Astrocyte (in vitro differentiated cells and primary cell): ENCODE measurements around the gene LDB3. TPM values are rescaled to one million over a fixed set of nuclear protein-coding genes. Genes with fewer than 3 reads are reported as not detected.

Experiments
- DNase-seq: peaks from one replicate; pipeline ENCODE4 v3.0.0-alpha.2; 2010; ENCODE audit warnings: low read depth
- FAIRE-seq: peaks from 2 replicates; lab custom pipeline; 2011; peaks lifted over from hg19 to GRCh38; lab: Jason Lieb, UNC
- H2AFZ ChIP-seq: 2 replicates; pipeline ENCODE4 v1.6.0; 2012; ENCODE audit warnings: low read depth, low read length, inconsistent platforms
- H3K27ac ChIP-seq: 2 replicates; pipeline ENCODE4 v1.5.1; 2011; ENCODE audit warnings: low read depth, low read length, inconsistent platforms
- H3K27me3 ChIP-seq: 2 replicates; pipeline ENCODE4 v1.6.0; 2011; ENCODE audit warnings: low read length, inconsistent platforms; ENCODE audit not compliant: insufficient read depth
- H3K36me3 ChIP-seq: 2 replicates; pipeline ENCODE4 v1.5.1; 2011; ENCODE audit warnings: low read length, inconsistent platforms; ENCODE audit not compliant: insufficient read depth
- H3K4me1 ChIP-seq: 2 replicates; pipeline ENCODE4 v1.5.1; 2011; ENCODE audit warnings: low read length, inconsistent platforms; ENCODE audit not compliant: insufficient read depth
- H3K4me2 ChIP-seq: 2 replicates; pipeline ENCODE4 v1.6.0; 2012; ENCODE audit warnings: low read length, inconsistent platforms
- H3K4me3 ChIP-seq: 2 replicates; pipeline ENCODE4 v1.5.1; 2011; ENCODE audit warnings: low read depth, mild to moderate bottlenecking, low read length, inconsistent platforms; ENCODE audit not compliant: insufficient read depth
- H3K79me2 ChIP-seq: 2 replicates; pipeline ENCODE4 v1.6.0; 2012; ENCODE audit warnings: mild to moderate bottlenecking, low read length, inconsistent platforms; ENCODE audit not compliant: insufficient read depth
- H3K9ac ChIP-seq: 2 replicates; pipeline ENCODE4 v1.6.0; 2012; ENCODE audit warnings: mild to moderate bottlenecking, low read length, inconsistent platforms
- H3K9me3 ChIP-seq: 2 replicates; pipeline ENCODE4 v1.5.1; 2012; ENCODE audit warnings: low read depth, mild to moderate bottlenecking, low read length, inconsistent platforms; ENCODE audit not compliant: insufficient read depth
- H4K20me1 ChIP-seq: 2 replicates; pipeline ENCODE4 v1.6.0; 2012; ENCODE audit warnings: low read length, inconsistent platforms; ENCODE audit not compliant: insufficient read depth
- H3K27ac Mint-ChIP-seq: one replicate; pipeline ENCODE4 v1.8.0; 2021; ENCODE audit warnings: mild to moderate bottlenecking, mixed read lengths; ENCODE audit not compliant: unreplicated experiment
- H3K27me3 Mint-ChIP-seq: one replicate; pipeline ENCODE4 v1.8.0; 2021; ENCODE audit warnings: low read depth, mixed read lengths; ENCODE audit not compliant: unreplicated experiment
- H3K36me3 Mint-ChIP-seq: one replicate; pipeline ENCODE4 v1.8.0; 2021; ENCODE audit warnings: low read depth, mixed read lengths; ENCODE audit not compliant: unreplicated experiment
- H3K4me1 Mint-ChIP-seq: one replicate; pipeline ENCODE4 v1.8.0; 2021; ENCODE audit warnings: low read depth, mixed read lengths; ENCODE audit not compliant: unreplicated experiment
- H3K4me3 Mint-ChIP-seq: one replicate; pipeline ENCODE4 v1.8.0; 2021; ENCODE audit warnings: mild to moderate bottlenecking, moderate library complexity, mixed read lengths; ENCODE audit not compliant: unreplicated experiment
- H3K9me3 Mint-ChIP-seq: one replicate; pipeline ENCODE4 v1.8.0; 2021; ENCODE audit warnings: mild to moderate bottlenecking, mixed read lengths; ENCODE audit not compliant: unreplicated experiment
- EZH2 ChIP-seq: IDR thresholded peaks from 2 replicates; pipeline ENCODE4 v1.6.1; 2012; ENCODE audit warnings: mild to moderate bottlenecking, low read length, inconsistent platforms; ENCODE audit not compliant: insufficient read depth
- total RNA-seq: library from RNA; stranded (reverse); gene quantifications from 2 replicates; pipeline ENCODE4 v1.2.1, GENCODE V29; 2021
- TF ChIP-seq, protein P1 (sequence below): IDR thresholded peaks from 2 replicates; pipeline ENCODE4 v1.5.1; 2011; ENCODE audit warnings: low read depth, mild to moderate bottlenecking, inconsistent platforms, low read length, moderate library complexity; ENCODE audit not compliant: insufficient read depth

LDB3 gene
- total RNA-seq, 1 donor from 2014 or later: 3.5 TPM

DNA sequence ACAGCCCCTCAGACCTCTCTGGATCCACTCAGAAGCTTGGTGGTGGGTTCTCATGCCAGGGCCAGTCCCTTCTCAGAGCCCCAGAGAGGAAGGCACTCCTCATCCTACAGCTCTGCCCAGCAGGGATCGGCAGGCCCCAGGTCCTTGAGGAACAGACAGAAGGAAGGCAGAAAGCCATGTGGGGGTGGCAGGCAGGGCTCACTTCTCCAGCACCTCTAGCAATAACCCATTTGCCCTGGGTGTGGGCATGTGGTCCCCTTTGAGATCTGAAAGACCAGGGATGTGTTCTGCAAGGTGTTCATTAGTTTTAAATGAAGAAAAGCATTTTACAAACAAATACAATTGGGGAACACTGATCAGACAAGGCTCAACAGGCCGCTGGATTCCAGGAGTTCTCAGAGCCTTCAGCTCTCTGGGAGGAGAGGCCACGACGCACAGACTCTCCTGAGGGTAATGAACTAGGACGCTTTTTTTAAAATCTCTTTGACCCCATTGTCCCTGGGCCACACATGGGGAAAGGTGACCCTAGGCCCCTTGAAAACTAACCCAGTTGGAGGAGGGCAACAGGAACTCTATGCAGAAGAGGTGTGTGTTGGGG lies 40.6 kb downstream of the LDB3 start:
- Histone ChIP-seq H4K20me1 (no peaks in the 10 kb centered on the region), H3K4me2 (no peak overlapping the region), H3K36me3 (no peaks in the 10 kb centered on the region), H3K79me2 (no peaks in the 10 kb centered on the region), H3K27ac (no peak overlapping the region), H3K4me1 (peaks cover 10% of the 10 kb centered on the region), H3K27me3 (no peaks in the 10 kb centered on the region), H3K9ac (no peak overlapping the region), H2AFZ (no peak overlapping the region), H3K9me3 (no peaks in the 10 kb centered on the region), H3K4me3 (no peak overlapping the region)
- Mint-ChIP-seq H3K27ac (no peak overlapping the region), H3K4me1 (peaks cover 3% of the 10 kb centered on the region), H3K27me3 (peaks cover 1% of the 10 kb centered on the region), H3K36me3 (peaks cover 2% of the 10 kb centered on the region), H3K9me3 (no peaks in the 10 kb centered on the region), H3K4me3 (no peak overlapping the region)
- no peak for TF ChIP-seq EZH2
- TF ChIP-seq, protein P1, sequence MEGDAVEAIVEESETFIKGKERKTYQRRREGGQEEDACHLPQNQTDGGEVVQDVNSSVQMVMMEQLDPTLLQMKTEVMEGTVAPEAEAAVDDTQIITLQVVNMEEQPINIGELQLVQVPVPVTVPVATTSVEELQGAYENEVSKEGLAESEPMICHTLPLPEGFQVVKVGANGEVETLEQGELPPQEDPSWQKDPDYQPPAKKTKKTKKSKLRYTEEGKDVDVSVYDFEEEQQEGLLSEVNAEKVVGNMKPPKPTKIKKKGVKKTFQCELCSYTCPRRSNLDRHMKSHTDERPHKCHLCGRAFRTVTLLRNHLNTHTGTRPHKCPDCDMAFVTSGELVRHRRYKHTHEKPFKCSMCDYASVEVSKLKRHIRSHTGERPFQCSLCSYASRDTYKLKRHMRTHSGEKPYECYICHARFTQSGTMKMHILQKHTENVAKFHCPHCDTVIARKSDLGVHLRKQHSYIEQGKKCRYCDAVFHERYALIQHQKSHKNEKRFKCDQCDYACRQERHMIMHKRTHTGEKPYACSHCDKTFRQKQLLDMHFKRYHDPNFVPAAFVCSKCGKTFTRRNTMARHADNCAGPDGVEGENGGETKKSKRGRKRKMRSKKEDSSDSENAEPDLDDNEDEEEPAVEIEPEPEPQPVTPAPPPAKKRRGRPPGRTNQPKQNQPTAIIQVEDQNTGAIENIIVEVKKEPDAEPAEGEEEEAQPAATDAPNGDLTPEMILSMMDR: no peak
- FAIRE-seq (no peak), DNase-seq (no peak)

DNA sequence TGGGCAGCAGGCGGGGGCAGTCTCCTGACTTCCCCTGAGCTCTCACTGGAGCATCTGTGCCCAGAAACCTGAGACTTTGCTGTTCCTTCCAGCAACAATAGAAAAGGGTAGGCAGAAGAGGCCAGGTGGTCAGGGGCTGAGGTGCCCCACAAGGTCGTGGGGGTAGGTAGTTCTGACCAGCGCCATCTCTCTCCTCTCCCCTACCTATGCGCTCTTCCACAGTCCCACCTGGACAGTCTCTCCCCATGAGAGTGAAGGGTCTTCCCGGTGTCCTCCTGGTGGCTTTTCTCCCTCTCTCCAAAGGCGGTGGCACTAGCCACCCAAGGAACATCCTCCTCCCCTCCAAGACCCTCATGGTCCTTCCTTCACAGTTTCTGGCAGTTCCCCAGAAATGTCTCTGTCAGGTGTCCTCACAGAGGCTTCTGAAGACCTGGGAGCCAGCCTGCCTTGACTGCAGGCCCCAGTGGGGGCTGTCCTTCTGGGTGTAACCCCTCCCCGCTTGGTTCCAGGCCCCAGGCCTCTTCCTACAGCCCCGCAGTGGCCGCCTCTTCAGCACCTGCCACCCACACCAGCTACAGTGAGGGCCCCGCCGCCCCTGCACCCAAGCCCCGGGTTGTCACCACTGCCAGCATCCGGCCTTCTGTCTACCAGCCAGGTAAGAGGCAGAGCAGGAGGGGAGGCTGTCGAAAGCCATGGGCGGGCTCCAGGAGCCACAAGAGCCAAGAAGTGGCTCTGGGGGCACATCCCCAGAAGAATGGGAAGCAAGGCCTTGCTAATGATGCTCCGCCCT lies 41.3 kb downstream of the LDB3 start:
- no peak overlapping the region for H3K4me3 ChIP-seq
- no peak for FAIRE-seq
- Mint-ChIP-seq H3K36me3 (peaks cover 2% of the 10 kb centered on the region), H3K9me3 (no peaks in the 10 kb centered on the region), H3K27ac (no peak overlapping the region), H3K4me1 (peaks cover 3% of the 10 kb centered on the region), H3K4me3 (no peak overlapping the region), H3K27me3 (peaks cover 6% of the 10 kb centered on the region)
- H3K79me2 ChIP-seq: no peaks in the 10 kb centered on the region
- no peaks in the 10 kb centered on the region for H3K9me3 ChIP-seq
- H2AFZ ChIP-seq: no peak overlapping the region
- no peak for DNase-seq
- peaks cover 10% of the 10 kb centered on the region for H3K4me1 ChIP-seq
- H3K27me3 ChIP-seq: no peaks in the 10 kb centered on the region
- H3K9ac ChIP-seq: no peak overlapping the region
- no peak overlapping the region for H3K27ac ChIP-seq
- no peak for TF ChIP-seq EZH2
- TF ChIP-seq, protein P1: no peak
- no peaks in the 10 kb centered on the region for H4K20me1 ChIP-seq
- H3K36me3 ChIP-seq: no peaks in the 10 kb centered on the region
- no peak overlapping the region for H3K4me2 ChIP-seq
